Measurements from ENCODE around the gene TUBA1A. TPM values are rescaled to one million over a fixed set of nuclear protein-coding genes. Genes with fewer than 3 reads are reported as not detected.
"Not testable (repeated sequence)": the region's sequence is repeated elsewhere in the genome, so short reads cannot be mapped to it uniquely, and the experiment has no call there.

Gene TUBA1A
- total RNA-seq, 1 donor from 2014 or later: 1,186 TPM

DNA sequence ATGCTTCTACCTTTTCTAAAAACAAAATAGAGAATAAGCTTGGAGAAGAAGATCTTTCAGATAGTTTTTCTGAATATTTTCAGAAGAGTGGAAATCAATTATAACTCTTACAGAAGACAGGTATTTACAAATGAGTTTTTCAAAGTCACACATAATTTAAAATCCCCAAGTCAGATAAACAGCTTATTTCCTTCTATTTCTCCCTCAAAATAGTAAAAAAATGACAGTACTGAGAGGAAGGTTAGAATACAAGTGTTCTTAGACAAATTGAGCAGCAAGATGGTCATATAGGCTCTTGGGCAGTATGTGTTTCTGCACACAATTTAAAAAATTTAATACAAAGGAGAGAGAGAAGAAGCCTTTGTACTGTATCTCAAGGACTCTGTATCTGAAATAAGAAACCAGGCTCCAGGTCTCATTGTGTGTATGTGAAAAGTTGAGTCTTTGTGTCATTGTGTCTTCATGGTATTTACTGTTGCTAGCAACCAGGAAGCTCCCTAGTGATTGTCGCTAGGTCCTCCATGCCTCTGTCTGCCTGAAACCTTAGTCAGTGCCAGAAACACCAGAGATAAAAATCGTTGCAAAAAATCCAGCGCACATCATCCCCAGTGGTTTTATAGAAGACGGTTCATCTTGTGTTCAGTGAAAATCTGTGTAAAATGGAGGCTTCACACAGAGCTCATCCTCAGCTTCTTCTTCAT lies 12.9 kb upstream of the TUBA1A start:
- peak; percentile 71 for DNase-seq (ENCODE audit: low read depth, low spot score)

DNA sequence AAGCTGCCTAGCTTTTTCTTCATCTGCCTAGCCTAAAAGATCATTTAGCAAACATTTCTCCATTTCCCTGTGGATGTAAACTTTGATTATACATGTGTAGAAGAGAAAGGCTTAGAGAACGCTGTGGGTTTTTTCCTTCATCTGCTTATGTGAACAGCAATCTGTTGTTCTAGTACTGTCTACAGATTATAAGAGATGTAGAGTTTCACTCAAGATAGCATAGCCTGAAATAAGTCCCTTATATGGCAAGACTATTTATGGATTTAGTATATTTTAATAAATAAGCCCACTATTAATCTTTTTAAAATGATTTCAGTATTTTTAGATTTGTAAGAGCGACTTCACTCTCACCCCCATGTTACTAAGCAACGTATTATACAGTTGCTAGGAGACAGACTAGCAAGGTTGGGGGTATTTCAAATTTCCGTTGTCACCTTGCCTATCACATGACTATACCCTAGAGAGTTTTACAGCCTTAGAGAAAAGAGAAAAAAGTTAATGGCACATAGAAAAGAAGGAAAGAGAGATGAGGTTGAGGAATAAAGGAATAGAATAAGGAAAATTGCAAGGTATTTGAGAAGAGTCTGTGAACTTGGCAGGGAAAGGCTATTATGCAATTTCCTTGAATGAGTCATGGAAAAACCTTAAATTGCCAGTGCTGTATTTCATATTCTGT lies 12.2 kb upstream of the TUBA1A start:
- DNase-seq (ENCODE audit: low read depth, low spot score): peak; percentile 60

DNA sequence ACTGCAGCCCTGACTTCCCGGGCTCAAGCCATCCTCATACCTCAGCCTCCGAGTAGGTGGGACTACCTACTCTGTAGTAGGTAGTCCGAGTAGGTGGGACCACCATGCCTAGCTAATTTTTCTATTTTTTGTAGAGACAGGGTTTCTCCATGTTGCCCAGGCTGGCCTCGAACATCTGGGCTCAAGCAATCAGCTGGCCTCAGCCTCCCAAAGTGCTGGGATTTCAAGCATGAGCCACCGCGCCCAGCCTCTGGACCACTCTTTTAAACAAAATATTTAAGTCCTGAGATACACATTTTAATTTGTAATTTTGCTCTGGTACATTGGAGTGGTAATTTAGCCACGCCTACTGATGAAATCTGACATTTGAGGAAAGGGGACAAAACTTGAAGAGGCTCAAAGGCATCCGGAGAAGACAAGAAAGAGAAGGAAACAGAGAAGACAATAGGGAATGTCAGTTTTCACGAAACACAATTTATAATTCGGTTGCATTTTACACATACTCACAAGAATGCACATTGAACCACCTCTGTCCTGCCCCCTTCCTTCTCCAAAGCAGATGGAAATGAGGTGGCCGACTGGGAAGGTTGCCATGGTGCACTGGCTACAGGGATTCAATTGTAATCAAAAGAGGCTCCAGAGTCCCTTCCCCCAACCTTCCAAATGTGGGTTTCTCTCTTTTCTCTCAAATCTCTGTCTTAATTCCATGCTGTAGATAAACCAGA lies 9.7 kb upstream of the TUBA1A start:
- DNase-seq (ENCODE audit: low read depth, low spot score): peak; percentile 79

GRCh38 chr12:49197256-49197655 lies 8.4 kb upstream of the TUBA1A start:
- DNase-seq (ENCODE audit: low read depth, low spot score): no peak

DNA sequence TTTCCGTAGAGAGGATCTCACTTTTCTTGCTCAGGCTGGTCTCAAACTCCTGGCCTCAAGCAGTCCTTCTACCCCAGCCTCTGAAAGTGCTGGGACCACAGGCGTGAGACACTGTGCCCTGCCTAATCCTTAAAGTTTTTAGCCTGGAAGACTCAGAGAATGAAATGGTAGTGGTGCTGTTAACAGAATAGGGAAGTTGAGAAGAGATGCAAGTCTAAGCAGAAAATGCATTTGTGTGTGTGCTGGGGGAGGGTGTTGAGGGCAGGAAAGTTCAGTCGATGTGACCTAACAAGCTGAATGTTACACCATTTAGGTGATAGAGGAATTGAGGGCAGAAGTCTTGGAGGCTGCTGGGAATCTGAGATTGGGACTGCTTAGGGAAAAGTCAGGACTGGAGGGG lies 6.9 kb upstream of the TUBA1A start:
- no peak for DNase-seq (ENCODE audit: low read depth, low spot score)

- DNase-seq (ENCODE audit: low read depth, low spot score): not testable (repeated sequence)
Observed at GRCh38 chr12:49193746-49194145, 4.9 kb upstream of the TUBA1A start.

GRCh38 chr12:49191498-49191897 lies 2.6 kb upstream of the TUBA1A start:
- DNase-seq (ENCODE audit: low read depth, low spot score): not testable (repeated sequence)

DNA sequence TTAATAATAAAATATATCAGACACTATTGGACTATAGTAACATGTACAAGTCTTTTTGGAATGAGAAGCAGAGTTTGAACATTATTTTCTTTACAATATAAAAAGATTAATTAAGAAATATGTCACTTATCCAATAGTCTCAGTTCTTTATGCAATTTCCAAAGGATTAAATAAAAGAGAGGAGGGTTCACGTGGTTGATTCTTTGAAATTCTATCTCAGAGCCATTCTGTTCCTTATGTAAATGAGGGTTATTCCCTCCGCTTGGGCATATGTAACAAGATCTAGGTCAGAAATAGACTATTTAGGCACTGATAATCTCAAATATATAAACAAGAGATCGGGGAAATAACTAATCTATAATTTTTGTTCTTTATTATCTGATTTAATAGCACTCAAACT lies 2.1 kb upstream of the TUBA1A start:
- no peak for DNase-seq (ENCODE audit: low read depth, low spot score)

GRCh38 chr12:49189731-49190716 lies 1.1 kb upstream of the TUBA1A start:
- DNase-seq (ENCODE audit: low read depth, low spot score): no peak

DNA sequence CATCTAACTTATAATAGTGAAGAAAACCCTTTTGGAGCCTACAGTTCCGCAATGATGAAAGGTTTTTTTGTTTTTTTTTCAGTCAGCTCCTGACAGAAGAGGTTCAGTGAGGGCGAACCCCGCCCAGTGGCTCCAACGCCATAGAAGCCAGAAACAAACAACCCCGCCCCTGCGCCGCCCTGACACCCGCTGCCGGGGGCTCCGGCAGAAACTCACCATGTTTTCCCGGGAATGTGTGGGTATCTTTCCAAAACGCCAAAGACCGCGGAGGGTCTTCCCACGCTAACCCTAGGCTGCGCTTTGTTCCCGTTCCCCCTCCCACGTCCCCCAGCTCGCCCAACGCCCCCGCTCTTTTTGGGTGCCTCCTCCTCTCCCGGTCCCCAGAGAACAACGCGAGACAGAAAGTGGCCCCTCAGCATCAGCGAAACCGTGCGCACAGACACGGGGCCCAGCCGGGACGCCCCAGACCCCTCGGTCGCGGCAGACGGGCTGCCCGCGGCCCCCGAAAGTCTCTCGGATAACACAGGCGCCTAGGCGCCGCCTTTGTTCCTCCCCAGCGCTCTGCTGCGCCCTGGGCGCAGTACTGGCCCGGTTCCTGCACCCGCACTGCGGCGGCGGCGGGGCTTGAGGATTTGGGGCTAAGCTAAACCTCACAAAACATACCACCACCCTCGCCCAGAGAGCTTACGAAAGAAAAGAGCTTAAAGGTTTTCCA lies 522 bp downstream of the TUBA1A start:
- DNase-seq (ENCODE audit: low read depth, low spot score): no peak

DNA sequence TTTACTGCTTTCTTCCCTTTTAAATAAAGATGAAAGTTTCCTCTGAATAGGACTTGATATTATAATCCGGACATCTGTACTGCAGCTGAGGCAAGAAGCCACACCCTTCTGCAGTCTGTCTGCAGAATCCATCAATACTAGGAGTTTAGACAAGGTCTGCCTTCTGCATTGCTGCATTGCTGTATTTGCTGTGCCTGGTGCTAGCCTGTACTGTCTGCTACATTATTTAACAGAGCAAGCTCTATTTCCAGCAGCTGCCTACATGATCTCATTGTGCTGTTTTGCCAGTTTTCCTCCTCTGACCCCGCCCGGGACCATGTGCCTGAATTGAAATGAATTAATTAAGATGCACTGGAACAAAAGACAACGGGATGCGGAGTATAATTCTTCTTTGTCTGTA lies 1.7 kb downstream of the TUBA1A start:
- DNase-seq (ENCODE audit: low read depth, low spot score): no peak

DNA sequence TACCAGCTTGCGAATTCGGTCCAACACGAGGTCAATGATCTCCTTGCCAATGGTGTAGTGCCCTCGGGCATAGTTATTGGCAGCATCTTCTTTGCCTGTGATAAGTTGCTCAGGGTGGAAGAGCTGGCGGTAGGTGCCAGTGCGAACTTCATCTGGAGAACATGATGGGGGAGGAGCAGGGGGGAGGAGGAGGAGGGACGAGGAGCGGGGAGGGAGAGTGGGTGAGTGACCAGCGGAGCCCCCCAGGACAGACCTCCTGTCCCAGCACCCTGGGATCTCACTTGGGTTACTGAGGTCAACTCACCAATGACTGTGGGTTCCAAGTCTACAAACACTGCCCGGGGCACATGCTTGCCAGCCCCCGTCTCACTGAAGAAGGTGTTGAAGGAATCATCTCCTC lies 2.6 kb downstream of the TUBA1A start:
- DNase-seq (ENCODE audit: low read depth, low spot score): not testable (repeated sequence)

DNA sequence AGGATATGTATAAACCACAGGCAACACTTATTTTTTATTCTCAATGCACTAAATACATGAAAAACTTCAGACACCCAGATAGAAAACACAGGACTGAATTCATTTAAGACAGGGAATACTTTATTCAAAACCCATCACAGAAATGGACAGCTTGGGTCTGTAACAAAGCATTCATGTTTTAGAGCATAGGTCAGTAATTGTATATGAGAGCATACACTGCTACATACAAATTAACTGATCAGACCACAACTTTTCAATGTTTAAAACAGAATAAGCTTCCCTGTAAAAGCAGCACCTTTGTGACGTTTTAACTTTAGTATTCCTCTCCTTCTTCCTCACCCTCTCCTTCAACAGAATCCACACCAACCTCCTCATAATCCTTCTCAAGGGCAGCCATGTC lies 4.2 kb downstream of the TUBA1A start:
- not testable (repeated sequence) for DNase-seq (ENCODE audit: low read depth, low spot score)

GRCh38 chr12:49183214-49183950 lies 5.5 kb downstream of the TUBA1A start:
- DNase-seq (ENCODE audit: low read depth, low spot score): not testable (repeated sequence)

- no peak for DNase-seq (ENCODE audit: low read depth, low spot score)
Observed at GRCh38 chr12:49174218-49174617, 14.7 kb downstream of the TUBA1A start.

DNA sequence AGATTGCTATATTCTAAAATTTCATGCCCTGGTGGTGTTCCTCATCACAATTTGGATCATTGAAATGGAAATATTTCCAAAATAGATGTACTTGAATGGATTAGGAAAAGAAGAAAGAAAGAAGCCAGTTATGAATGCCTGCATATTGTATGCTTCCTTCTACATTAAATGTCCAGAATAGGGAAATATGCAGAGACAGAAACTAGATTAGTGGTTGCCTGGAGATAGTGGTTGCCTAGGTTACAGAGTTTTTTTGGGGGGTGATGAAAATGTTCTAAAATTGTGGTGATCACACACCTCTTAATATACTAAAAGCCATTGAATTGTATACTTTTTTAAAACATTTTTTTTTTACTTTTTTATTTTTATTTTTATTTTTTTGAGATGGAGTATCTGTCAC lies 18.0 kb downstream of the TUBA1A start:
- DNase-seq (ENCODE audit: low read depth, low spot score): no peak

DNA sequence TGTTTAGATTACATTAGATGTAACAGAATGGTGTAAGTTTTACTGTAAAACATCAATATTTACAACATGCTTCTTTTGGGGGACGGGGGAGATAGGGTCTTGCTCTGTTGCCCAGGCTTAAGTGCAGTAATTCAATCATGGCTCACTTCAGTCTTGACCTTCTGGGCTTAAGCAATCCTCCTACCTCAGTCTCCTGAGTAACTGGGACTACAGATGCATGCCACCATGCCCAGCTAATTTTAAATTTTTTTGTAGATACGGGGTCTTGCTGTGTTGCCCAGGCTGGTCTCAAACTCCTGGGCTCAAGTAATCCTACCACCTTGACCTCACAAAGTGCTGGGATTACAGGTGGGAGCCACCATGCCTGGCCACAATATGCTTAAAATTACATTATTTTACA lies 23.8 kb downstream of the TUBA1A start:
- DNase-seq (ENCODE audit: low read depth, low spot score): no peak

- DNase-seq (ENCODE audit: low read depth, low spot score): not testable (repeated sequence)
Observed at GRCh38 chr12:49161901-49162300, 27.0 kb downstream of the TUBA1A start.

DNA sequence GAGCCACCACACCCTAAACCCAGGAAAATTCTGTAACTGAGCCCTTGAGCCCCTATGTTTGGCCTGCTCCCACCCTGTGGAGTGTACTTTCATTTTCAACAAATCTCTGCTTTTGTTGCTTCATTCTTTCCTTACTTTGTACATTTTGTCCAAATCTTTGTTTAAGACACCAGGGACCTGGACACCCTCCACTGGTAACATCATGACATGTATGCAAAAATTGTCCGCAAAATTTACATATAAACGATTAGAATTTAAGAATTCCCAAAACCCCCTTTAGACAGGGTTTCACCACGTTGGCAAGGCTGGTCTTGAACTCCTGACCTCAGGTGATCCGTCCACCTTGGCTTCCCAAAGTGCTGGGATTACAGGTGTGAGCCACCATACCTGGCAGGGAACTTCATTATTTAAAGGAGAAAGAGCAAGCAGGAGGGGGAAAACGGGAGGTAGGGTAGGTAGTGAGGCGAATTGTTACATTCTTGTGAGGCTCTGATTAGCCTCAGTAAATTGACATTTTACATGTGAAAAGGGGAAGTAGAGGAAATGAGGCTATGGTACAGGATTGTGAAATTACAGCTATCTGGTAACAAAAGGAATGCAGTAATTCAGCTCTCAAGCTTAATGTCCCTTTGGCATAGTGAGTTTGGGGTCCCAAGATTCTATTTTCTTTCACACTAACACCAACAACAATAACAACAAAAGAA lies 27.6 kb downstream of the TUBA1A start:
- no peak for DNase-seq (ENCODE audit: low read depth, low spot score)

Data from pulmonary artery endothelial cell (primary cell).